ENCODE measurements around the gene NPPC.
"Not testable (repeated sequence)": the region's sequence is repeated elsewhere in the genome, so short reads cannot be mapped to it uniquely, and the experiment has no call there.

The NPPC gene, protein sequence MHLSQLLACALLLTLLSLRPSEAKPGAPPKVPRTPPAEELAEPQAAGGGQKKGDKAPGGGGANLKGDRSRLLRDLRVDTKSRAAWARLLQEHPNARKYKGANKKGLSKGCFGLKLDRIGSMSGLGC

DNA sequence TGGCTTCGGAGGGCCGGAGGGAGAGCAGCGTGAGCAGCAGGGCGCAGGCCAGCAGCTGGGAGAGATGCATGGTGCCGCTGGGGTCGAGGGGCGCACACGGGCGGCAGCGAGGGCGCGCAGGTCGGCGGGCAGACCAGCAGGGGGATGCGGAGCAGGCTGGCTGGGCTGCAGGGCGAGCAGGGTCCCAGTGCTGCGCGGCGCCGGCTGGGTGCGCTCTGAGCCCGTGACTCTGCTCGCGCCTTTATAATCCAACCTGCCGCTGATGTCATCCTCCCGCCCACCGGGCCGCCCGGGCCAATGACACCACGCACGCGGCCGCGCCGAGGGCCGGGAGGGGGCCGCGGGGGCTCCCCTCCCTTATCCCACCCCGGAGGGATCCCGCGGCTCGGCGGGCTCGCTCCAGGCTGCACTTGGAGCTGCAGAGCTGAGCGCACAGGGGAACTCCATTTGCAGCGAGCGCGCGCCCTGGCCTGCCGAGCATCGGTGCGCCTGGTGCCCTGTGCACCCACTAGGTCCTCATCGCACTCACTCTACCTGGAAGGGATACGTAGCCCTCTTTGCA lies at the start of gene NPPC:
Gene NPPC (minus strand): TSS at position 217 of the 562 bp plus-strand sequence. CDS start 147 bp downstream, at position 70.
- DNase-seq = no peak

DNA sequence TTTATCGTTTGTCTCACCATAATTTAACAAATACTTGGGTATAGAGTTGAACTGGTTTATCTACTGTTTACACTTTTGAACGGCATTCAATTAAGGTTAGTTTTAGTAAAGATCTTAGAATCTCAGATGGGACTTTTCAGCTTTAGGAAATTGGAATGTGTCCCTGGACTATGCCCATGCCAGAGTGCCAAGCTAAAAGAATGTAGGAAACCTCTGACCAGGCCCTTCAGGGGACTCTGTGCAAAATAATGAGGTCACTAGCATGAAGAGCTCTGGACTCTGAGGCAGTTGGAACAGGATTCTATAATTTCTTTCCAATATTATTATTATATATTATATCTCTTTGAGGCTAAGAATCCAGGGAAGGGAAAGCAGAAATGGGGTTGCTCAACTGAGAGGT lies 48.8 kb upstream of the NPPC start:
- no peak for DNase-seq

DNA sequence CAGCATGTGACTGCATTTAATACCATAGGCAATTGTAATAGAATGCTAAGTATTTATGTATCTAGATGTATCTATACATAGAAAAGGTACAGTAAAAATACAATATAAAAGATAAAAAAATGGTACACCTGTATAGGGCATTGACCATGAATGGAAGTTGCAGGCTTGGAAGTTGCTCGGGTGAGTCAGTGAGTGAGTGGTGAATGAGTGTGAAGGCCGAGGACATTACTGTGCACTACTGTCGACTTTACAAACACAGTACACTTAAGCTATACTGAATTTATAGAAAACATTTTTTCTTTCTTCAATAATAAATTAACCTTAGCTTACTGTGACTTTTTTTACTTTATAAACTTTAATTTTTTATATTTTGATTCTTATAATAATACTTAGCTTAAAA lies 44.3 kb upstream of the NPPC start:
- no peak for DNase-seq

DNA sequence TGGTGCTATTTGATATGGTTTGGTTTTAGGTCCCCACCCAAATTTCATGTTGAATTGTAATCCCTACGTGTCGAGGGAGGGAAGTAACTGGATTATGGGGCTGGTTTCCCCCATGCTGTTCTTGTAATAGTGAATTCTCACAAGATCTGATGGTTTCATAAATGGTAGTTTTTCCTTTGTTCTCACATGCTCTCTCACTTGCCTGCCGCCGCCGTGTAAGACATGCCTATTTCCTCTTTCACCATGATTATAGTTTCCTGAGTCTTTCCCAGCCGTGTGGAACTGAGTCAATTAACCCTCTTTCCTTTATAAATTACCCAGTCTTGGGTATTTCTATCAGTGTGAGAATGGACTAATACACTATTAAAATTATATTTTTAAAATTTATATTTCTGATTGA lies 42.6 kb upstream of the NPPC start:
- no peak for DNase-seq

DNA sequence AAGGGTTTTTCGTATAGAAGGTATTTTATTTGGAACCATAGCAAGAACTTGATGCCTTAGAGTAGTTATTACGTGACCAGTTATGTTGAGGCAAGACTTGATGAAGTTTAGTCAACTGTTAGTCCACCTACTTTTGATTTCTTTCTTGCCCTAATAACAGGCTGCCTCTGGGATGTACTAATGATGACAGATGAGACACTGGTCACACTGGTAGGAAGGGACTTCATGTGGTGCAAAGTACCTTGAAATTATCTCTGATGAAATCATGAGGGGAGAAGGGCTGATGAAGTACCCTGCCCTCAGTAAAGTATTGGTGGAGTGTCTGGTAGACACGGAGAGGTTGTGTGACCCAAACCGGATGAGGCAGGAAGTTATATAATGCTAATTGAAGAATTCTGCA lies 40.7 kb upstream of the NPPC start:
- no peak for DNase-seq

DNA sequence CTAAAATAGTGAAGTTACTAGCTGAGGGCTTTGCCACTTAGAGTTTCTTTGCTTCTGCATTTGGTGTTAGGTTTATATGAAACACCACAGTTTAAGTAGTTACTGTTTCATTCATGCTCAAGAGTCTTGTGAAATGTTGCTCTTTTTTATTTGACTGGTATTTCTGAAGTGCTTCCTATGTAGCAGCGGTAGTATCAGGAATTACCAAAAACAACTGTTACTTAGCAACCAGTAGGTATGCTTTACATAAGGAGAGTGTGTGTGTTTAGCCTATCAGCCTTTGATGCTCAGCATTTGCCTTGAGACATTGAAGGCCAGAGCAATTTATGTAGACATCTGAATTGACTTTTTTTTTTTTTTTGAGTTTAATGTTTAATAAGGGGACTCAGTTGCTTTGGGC lies 38.9 kb upstream of the NPPC start:
- DNase-seq = no peak

DNA sequence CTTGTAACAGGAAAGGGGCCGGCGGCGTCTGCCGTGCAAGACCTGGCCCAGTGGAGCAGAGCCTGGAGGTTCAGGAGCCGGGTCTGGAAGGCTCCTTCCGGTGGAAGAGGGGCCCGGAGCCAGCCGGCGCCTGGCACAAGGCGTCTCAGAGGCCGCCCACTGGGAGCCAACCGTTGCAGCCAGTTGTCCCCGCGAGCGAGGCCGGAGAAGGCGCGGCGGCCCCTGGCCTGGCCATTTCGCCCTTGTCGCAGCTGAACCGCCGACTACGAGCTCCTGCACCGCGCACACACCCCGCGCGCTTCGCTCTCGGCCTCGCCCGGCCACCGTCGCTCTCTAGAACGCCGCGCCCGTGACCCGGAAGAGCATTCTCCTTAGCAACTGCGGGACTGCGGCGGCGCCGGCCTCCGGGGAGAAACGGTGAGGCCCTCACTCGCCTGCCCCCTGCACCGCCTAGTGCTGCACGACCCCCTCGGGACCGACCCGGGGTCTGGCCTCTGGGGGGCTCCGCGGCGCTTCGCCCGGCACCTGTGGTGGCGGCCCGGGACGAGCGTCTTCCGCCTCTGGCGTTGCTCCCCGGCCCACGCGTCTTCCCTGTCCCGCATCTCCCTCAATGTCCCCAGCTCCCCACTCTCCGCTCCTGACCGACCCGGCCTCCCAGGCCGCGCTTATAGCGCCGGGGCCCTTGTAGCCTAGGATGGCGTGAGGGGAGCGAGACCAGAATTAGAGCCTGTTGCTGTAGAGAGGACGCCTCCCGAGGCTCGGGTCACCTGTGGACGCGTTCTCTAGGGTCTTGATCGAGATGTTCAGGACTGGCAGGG lies 35.4 kb upstream of the NPPC start, which contains the start of gene DIS3L2:
Gene DIS3L2 (plus strand): TSS at position 365 of the 818 bp plus-strand sequence. CDS start 53,215 bp downstream, outside the sequence.
- peak; percentile 62 for DNase-seq

DNA sequence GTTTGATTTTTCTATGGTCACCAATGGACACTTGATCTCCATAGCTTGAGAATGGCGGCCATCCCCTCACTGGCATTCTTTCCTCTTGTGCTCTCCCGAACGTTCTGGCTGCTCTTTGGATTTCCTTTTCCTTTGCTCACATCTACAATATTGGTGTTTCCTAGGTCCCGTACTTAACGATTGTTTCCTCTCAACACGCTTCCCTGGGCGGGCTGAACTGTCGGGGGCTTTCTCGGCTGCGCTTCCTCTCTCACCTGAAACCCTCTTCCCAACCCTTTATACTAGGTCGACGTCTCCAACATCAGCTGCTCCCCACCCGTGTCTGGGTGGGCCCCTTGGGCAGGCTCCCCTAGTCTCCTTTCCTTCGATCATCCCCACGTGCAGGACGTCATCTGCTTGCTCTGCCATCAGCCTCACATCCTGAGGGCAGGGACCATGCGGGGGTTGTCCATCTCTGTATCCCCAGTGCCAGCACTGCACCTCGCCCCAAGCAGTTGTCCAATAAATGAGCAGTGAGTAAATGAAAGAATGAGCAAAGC lies 34.7 kb upstream of the NPPC start:
- DNase-seq = no peak

DNA sequence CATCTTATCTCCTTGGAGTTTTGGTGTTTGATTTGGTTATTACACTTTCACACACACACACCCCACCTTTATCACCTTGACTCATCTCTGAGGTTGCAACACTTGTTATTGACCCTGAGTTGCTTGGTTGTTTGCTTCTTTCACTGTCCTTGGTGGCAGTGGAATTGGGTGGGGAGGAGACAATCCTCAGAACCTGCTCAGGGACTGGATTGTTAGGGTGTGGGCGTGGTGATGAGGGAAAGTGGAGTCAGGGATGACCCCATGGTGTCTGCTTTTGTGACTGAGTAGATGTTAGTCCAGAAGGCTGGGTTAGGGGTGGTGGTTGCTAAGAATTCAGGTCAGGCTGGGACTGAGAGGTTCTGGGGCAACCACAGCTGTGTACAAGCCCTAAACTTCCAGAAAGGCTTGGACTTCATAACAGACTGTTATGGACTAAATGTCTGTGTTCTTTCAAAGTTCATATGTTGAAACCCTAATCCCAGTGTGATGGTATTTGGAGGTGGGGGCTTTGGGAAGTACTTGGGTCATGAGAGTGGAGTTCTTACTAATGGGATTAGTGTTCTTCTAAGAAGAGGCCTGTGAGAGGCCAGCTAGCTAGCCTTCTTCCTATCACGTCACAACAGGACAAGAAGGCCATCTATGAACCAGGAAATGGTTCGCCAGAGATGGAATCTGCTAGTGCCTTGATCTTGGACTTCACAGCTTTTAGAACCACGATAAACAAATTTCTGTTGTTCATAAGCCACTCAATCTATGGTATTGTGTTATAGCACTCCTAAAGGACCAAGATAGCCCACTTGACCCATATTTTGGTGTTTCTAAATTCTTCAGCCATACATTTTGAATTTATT lies 31.9 kb upstream of the NPPC start:
- no peak for DNase-seq

DNA sequence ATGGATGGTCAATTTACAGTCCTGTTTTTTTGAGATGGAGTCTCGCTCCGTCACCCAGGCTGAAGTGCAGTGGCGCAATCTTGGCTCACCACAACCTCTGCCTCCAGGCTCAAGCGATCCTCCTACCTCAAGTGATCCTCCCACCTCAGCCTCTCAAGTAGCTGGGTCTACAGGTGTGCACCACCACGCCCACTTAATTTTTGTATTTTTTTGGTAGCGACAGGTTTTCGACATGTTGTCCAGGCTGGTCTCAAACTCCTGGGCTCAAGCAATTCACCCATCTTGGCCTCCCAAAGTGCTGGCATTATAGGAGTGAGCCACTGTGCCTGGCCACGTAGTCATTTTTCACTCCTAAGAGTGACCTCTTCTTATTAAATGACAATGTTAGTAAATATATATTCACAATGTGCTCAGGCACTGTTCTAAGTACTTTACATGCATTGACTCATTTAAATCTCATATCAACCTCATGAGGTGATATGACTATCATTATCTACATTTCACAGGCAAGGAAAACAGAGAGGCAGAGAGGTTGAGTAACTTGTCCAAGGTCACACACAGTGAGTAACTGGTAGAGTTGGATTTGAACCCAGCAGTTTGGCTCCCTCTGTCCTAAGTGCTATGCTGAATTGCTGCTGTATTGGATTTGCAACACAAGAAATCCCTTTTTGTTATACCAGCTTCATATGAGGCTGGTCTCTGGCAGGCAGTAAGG lies 29.7 kb upstream of the NPPC start:
- DNase-seq = no peak

DNA sequence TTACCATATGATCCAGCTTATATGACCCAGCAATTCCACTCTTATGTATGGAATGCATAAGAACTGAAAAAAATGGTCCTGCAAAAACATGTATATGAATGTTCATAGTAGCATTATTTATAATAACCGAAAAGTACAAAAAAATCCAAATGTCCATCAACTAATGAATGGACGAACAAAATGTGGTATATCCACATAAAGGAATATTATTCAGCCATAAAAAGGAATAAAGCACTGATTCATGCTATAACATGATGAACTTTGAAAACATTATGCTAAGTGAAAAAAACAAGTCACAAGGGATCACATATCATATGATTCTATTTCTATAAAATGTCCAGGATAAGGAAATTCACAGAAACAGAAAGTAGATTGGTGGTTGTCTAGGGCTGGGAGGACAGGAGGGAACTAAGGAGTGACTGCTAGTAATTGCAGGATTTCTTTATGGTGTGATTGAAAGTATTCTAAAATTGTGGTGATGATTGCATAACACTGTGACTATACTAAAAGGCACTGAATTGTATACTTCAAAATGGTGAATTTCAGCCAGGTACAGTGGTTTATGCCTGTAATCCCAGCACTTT lies 25.3 kb upstream of the NPPC start:
- no peak for DNase-seq

DNA sequence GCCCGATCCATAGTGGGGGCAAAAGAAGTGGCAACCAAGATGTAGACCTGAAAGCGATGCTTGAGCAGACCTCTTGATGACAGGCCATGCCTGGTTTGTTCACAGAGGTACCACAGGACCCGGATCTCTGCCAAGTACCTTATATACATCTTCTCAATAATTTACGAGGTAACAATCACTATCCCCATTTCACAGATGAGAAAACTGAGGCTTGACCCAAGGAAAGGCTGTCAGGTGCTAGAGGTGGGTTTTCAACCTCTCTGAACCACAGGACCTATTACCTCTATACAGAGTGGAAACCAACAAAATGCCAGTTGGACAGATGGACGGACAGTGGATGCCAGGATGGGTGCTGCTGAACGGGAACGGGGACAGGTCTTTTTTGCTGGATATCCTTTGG lies 21.5 kb upstream of the NPPC start:
- DNase-seq = no peak

DNA sequence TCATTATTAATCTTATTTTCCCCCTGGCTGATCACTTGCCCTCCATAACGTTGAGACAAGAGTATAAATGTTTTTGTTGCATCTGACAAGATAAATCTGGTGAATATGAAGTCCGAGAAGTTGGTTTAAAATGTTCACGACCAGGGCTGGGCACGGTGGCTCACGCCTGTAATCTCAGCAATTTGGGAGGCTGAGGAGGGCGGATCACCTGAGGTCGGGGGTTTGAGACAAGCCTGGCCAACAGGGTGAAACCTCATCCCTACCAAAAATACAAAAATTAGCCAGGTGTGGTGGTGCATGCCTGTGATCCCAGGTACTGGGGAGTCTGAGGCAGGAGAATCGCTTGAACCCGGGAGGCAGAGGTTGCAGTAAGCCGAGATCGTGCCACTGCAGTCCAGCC lies 20.9 kb upstream of the NPPC start:
- not testable (repeated sequence) for DNase-seq

DNA sequence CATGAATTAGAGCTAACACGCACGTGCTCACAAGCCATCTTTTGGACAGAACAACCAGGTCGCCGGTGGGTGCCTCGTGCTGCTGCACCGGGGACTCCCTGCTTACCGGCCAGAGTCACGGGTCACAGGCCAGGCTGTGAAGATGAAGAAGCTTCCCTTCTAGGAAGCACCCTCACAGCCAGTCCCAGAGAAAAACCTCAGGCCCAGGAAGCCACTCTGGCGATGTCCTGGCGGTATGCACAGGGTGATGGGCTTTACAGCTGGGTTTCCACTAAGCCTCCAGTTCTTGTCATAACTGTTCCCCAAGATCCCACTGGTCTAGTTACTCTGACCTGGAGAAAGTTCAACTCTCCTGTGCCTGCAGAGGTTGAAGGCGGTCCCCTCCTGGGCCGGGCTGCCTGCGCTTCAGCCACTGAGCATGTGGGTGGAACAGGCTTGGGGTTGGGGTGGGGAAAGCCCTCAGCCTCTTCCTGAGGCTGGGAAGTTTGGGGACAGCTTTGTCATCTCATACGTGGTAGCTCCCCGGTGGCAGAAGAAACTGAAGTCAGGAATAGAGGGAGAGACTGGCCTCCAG lies 20.1 kb upstream of the NPPC start:
- no peak for DNase-seq

DNA sequence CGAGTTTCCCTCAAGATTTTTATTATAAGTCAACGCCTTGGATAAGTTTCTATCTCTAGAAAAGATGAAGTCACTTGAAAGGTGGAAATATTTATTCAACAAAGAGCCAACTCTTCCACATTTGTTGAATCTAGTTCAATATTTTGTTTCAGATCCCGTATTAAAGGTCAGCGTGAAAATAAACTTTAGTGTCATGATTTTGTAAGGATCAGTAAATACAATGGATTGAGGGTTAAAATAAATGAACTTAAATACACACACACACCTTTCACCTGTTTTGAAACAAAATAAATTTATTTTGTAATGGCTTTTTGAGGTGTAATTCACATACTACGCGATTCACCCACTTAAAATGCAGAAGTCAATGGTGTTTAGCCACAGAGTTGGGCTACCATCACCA lies 16.0 kb upstream of the NPPC start:
- DNase-seq = no peak

DNA sequence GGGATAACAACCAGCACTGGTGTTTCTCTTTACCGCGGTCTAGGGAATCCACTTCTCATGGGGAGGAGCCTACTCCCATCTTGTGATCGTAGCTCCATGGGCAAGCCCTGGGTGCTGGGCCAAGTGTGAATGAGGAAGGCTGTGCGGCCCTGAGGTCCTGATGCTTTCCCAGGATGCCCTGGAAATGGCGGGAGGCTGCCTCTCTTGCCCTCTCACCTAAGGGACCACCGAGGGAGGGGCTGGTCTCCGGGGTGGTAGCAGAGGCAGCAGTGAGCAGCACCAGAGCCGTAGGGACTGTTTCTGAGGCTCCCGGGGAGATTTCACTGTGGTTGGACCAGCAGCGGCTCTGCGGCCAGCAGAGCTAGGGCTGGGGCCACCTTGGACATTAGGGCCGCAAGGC lies 15.5 kb upstream of the NPPC start:
- DNase-seq = no peak

DNA sequence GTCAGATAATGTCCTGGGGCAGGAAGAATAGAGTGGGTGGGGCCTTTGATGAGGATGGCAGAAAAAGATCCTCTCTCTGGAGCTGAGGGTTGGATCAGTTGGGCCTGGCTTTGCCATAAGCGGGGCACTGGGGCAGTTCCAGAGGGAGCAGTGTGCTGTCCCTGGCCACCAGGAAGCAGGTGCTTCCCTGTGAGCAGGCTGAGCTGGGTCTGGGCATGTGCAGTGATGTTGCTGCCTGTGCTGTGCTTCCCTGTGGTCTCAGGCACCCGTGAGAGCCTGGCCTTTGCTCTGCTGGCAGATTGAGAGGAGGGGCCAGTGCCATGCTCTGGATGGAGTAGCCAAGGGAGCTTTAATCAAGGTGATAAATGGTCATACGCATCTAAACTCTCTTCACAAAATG lies 14.6 kb upstream of the NPPC start:
- DNase-seq = no peak

DNA sequence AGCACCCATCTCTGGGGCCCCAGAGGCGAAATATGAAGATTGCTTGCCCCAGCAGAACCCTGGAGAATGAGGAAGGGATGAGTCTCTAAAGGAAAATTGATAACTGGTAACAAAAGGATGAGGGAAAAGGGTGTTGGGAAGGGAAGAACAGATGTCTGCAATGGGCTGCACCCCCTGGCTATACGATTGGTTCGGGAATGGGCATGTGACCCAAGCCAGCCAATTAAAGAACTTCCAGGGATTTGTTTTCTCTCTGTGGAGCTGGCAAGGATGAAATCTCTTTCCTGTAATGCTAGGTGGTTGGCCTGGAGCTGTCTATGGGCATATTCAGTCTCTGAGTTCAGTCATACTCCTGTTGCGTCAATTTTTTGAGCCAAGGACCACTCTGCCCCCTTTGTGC lies 12.8 kb upstream of the NPPC start:
- DNase-seq = no peak

DNA sequence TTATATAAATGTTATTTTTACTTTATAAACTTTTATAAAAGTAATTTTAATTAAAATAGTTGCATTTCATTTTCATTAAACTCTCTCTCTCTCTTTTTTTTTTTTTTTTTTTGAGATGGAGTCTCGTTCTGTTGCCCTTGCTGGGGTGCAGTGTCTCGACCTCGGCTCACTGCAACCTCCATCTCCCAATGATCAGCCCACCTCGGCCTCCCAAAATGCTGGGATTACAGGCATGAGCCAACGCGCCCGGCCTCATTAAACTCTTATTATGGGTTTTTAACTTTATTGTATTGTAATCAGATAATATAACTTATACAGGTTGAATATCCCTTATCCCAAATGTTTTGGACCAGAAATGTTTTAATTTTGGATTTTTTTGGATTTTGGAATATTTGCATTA lies 10.9 kb upstream of the NPPC start:
- DNase-seq = no peak

DNA sequence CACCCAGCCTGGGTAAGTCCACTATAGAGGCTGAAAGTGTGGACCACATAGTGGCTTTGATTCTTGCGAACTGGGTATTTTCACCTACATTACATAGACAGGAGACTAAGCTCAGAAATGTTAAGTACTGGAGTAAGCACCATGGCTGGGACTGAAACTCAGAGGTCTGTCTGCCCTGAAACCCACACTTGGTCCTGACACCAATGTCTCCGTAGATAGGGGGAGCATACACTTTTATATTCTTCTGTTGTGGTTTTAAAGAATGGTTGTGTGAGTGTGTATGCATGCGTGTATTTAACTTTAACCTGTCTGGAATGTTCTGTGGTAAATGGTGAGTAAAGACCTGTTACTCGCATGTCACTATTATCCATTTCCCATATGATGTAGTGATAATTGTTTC lies 10.3 kb upstream of the NPPC start:
- no peak for DNase-seq

DNA sequence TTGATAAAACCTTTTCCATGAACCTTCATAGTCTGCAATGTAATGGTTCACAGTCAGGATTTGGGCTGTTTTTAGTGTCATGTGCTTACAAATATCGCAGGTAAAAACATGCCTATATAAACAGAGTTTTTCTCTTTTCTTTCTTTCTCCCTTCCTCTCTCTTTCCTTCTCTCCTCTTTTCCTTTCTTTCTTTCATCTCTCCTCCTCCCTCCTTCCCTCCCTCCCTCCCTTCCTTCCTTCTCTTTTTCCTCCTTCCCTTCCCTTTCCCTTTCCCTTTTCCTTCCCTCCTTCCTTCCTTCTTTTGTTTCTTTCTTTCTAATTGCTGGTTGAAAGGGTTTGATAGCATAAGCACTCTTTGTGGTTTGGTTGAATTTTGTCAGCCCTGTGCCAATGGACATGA lies 9.6 kb upstream of the NPPC start:
- DNase-seq = no peak

DNA sequence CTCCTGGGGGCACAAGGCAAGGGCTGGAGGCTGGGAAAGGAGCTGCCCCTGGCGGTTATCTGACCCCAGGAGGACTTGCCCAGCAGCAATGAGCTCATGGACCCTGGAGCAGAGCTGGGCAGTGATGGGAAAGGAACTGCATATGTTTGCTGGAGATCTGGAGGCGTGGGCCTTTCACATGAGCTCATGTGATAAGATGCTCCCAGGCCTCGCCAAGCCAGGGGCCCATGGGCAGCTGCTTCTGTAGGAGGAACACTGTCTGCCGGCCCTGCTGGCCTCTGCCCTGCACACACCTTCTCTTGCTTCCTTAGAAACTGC lies 9.0 kb upstream of the NPPC start:
- no peak for DNase-seq

All from GDM1 (cell line).